ENCODE results near the gene BMP6. TPM values are rescaled to one million over a fixed set of nuclear protein-coding genes. Genes with fewer than 3 reads are reported as not detected.

The BMP6 gene
- total and polyA plus RNA-seq, 9 donors = 0.51 to 2.4 (median 1.4) TPM

- WGBS (ENCODE audit: insufficient coverage) = under 1% methylated on average over 31 of the region's 45 CpGs
- no peaks in the 10 kb centered on the region for H3K9me3 ChIP-seq (replicated peaks; ENCODE audit: control insufficient read depth, low read depth, low read length)
- no peak overlapping the region for H3K27ac ChIP-seq (ENCODE audit: low read length)
- H3K4me3 ChIP-seq (ENCODE audit: low read length) = peak overlapping the region; percentile 31
- DNase-seq = peak; percentile 33
- H3K27me3 ChIP-seq (ENCODE audit: control insufficient read depth, insufficient read depth, low read length) = peaks cover 72% of the 10 kb centered on the region
- no peaks in the 10 kb centered on the region for H3K36me3 ChIP-seq (ENCODE audit: control insufficient read depth, insufficient read depth, low read length)
- H3K4me1 ChIP-seq (ENCODE audit: control insufficient read depth, insufficient read depth, low read length) = peaks cover 31% of the 10 kb centered on the region
Measured at GRCh38 chr6:7727946-7728854, 2.3 kb downstream of the BMP6 start.

GRCh38 chr6:7728855-7729590, 3.1 kb downstream of the BMP6 start:
- Histone ChIP-seq H3K4me3 (ENCODE audit: low read length) (no peak overlapping the region), H3K4me1 (ENCODE audit: control insufficient read depth, insufficient read depth, low read length) (peaks cover 30% of the 10 kb centered on the region), H3K27ac (ENCODE audit: low read length) (no peak overlapping the region), H3K9me3 (replicated peaks; ENCODE audit: control insufficient read depth, low read depth, low read length) (no peaks in the 10 kb centered on the region), H3K27me3 (ENCODE audit: control insufficient read depth, insufficient read depth, low read length) (peaks cover 70% of the 10 kb centered on the region), H3K36me3 (ENCODE audit: control insufficient read depth, insufficient read depth, low read length) (no peaks in the 10 kb centered on the region)
- no peak for DNase-seq
- WGBS (ENCODE audit: insufficient coverage) = 40% methylated on average over 9 of the region's 14 CpGs

GRCh38 chr6:7730001-7730783, 4.3 kb downstream of the BMP6 start:
- no peak overlapping the region for H3K27ac ChIP-seq (ENCODE audit: low read length)
- no peak overlapping the region for H3K4me3 ChIP-seq (ENCODE audit: low read length)
- no peaks in the 10 kb centered on the region for H3K36me3 ChIP-seq (ENCODE audit: control insufficient read depth, insufficient read depth, low read length)
- peaks cover 66% of the 10 kb centered on the region for H3K27me3 ChIP-seq (ENCODE audit: control insufficient read depth, insufficient read depth, low read length)
- peaks cover 30% of the 10 kb centered on the region for H3K4me1 ChIP-seq (ENCODE audit: control insufficient read depth, insufficient read depth, low read length)
- no peak for DNase-seq
- H3K9me3 ChIP-seq (replicated peaks; ENCODE audit: control insufficient read depth, low read depth, low read length) = no peaks in the 10 kb centered on the region
- no CpG with 5 or more reads among the region's 5 CpGs for WGBS (ENCODE audit: insufficient coverage)

GRCh38 chr6:7730784-7731227, 4.9 kb downstream of the BMP6 start:
- Histone ChIP-seq H3K4me3 (ENCODE audit: low read length) (no peak overlapping the region), H3K36me3 (ENCODE audit: control insufficient read depth, insufficient read depth, low read length) (no peaks in the 10 kb centered on the region), H3K4me1 (ENCODE audit: control insufficient read depth, insufficient read depth, low read length) (peaks cover 25% of the 10 kb centered on the region), H3K9me3 (replicated peaks; ENCODE audit: control insufficient read depth, low read depth, low read length) (no peaks in the 10 kb centered on the region), H3K27me3 (ENCODE audit: control insufficient read depth, insufficient read depth, low read length) (peaks cover 60% of the 10 kb centered on the region), H3K27ac (ENCODE audit: low read length) (no peak overlapping the region)
- 92% methylated on average over 2 of the region's 10 CpGs for WGBS (ENCODE audit: insufficient coverage)
- DNase-seq = no peak

GRCh38 chr6:7731294-7731693, 5.4 kb downstream of the BMP6 start:
- no peaks in the 10 kb centered on the region for H3K36me3 ChIP-seq (ENCODE audit: control insufficient read depth, insufficient read depth, low read length)
- DNase-seq = no peak
- peaks cover 55% of the 10 kb centered on the region for H3K27me3 ChIP-seq (ENCODE audit: control insufficient read depth, insufficient read depth, low read length)
- H3K4me3 ChIP-seq (ENCODE audit: low read length) = no peak overlapping the region
- no peak overlapping the region for H3K27ac ChIP-seq (ENCODE audit: low read length)
- H3K4me1 ChIP-seq (ENCODE audit: control insufficient read depth, insufficient read depth, low read length) = peaks cover 25% of the 10 kb centered on the region
- H3K9me3 ChIP-seq (replicated peaks; ENCODE audit: control insufficient read depth, low read depth, low read length) = no peaks in the 10 kb centered on the region
- WGBS (ENCODE audit: insufficient coverage) = no CpG with 5 or more reads among the region's 2 CpGs

GRCh38 chr6:7732228-7732627, 6.3 kb downstream of the BMP6 start:
- Histone ChIP-seq H3K4me1 (ENCODE audit: control insufficient read depth, insufficient read depth, low read length) (peaks cover 20% of the 10 kb centered on the region), H3K4me3 (ENCODE audit: low read length) (no peak overlapping the region), H3K36me3 (ENCODE audit: control insufficient read depth, insufficient read depth, low read length) (no peaks in the 10 kb centered on the region), H3K27me3 (ENCODE audit: control insufficient read depth, insufficient read depth, low read length) (peaks cover 48% of the 10 kb centered on the region), H3K27ac (ENCODE audit: low read length) (no peak overlapping the region), H3K9me3 (replicated peaks; ENCODE audit: control insufficient read depth, low read depth, low read length) (no peaks in the 10 kb centered on the region)
- no peak for DNase-seq

- Histone ChIP-seq H3K27ac (ENCODE audit: low read length) (no peak overlapping the region), H3K9me3 (replicated peaks; ENCODE audit: control insufficient read depth, low read depth, low read length) (no peaks in the 10 kb centered on the region), H3K27me3 (ENCODE audit: control insufficient read depth, insufficient read depth, low read length) (peaks cover 22% of the 10 kb centered on the region)
Measured at GRCh38 chr6:7734707-7735383, 8.9 kb downstream of the BMP6 start.

GRCh38 chr6:7737106-7737505, 11.2 kb downstream of the BMP6 start:
- Histone ChIP-seq H3K27me3 (ENCODE audit: control insufficient read depth, insufficient read depth, low read length) (peaks cover 11% of the 10 kb centered on the region), H3K4me1 (ENCODE audit: control insufficient read depth, insufficient read depth, low read length) (no peaks in the 10 kb centered on the region)

More at GRCh38 chr6:7734707-7735383, 8.9 kb downstream of the BMP6 start:
- no peak for DNase-seq
- H3K4me3 ChIP-seq (ENCODE audit: low read length) = no peak overlapping the region
- H3K4me1 ChIP-seq (ENCODE audit: control insufficient read depth, insufficient read depth, low read length) = no peaks in the 10 kb centered on the region
- WGBS (ENCODE audit: insufficient coverage) = 86% methylated on average over 13 of the region's 18 CpGs
- H3K36me3 ChIP-seq (ENCODE audit: control insufficient read depth, insufficient read depth, low read length) = no peaks in the 10 kb centered on the region

GRCh38 chr6:7737867-7738266, 12.0 kb downstream of the BMP6 start:
- WGBS (ENCODE audit: insufficient coverage) = 60% methylated on average over 1 of the region's 2 CpGs
- no peaks in the 10 kb centered on the region for H3K36me3 ChIP-seq (ENCODE audit: control insufficient read depth, insufficient read depth, low read length)
- H3K9me3 ChIP-seq (replicated peaks; ENCODE audit: control insufficient read depth, low read depth, low read length) = no peaks in the 10 kb centered on the region
- peaks cover 9% of the 10 kb centered on the region for H3K27me3 ChIP-seq (ENCODE audit: control insufficient read depth, insufficient read depth, low read length)
- no peak overlapping the region for H3K4me3 ChIP-seq (ENCODE audit: low read length)
- no peaks in the 10 kb centered on the region for H3K4me1 ChIP-seq (ENCODE audit: control insufficient read depth, insufficient read depth, low read length)
- no peak overlapping the region for H3K27ac ChIP-seq (ENCODE audit: low read length)
- DNase-seq = no peak

More at GRCh38 chr6:7737106-7737505, 11.2 kb downstream of the BMP6 start:
- no peaks in the 10 kb centered on the region for H3K36me3 ChIP-seq (ENCODE audit: control insufficient read depth, insufficient read depth, low read length)
- WGBS (ENCODE audit: insufficient coverage) = 100% methylated on average over 3 of the region's 3 CpGs
- no peak overlapping the region for H3K27ac ChIP-seq (ENCODE audit: low read length)
- no peaks in the 10 kb centered on the region for H3K9me3 ChIP-seq (replicated peaks; ENCODE audit: control insufficient read depth, low read depth, low read length)
- H3K4me3 ChIP-seq (ENCODE audit: low read length) = no peak overlapping the region
- no peak for DNase-seq

Measured in muscle of leg (tissue), 11 donors.